Karpas-422 (cell line): ENCODE data around the gene NCKAP1. TPM values are rescaled to one million over a fixed set of nuclear protein-coding genes. Genes with fewer than 3 reads are reported as not detected.

Experiments used
- DNase-seq: peaks from one replicate; pipeline ENCODE4 v3.0.0-alpha.2; 2015
- H2AFZ ChIP-seq: fragments of 200-600 bp; sonication (generic); 2 replicates; pipeline ENCODE4 v1.6.1; 2014; ENCODE audit warnings: antibody characterized with exemption, low read length, mixed read lengths
- H3K27ac ChIP-seq: fragments of 200-600 bp; sonication (generic); 2 replicates; pipeline ENCODE4 v1.5.1; 2014; ENCODE audit warnings: mild to moderate bottlenecking, low read length, moderate library complexity
- H3K27me3 ChIP-seq: fragments of 200-600 bp; sonication (generic); 2 replicates; pipeline ENCODE4 v1.6.1; 2014; ENCODE audit warnings: low read length, mixed read lengths
- H3K36me3 ChIP-seq: fragments of 200-600 bp; sonication (generic); 2 replicates; pipeline ENCODE4 v1.6.1; 2014; ENCODE audit warnings: low read length, mixed read lengths; ENCODE audit not compliant: insufficient read depth
- H3K4me1 ChIP-seq: fragments of 200-600 bp; sonication (generic); 2 replicates; pipeline ENCODE4 v1.6.1; 2014; ENCODE audit warnings: mild to moderate bottlenecking, low read length, mixed read lengths
- H3K4me2 ChIP-seq: fragments of 200-600 bp; sonication (generic); 2 replicates; pipeline ENCODE4 v1.6.1; 2014; ENCODE audit warnings: low read length, low read depth, mild to moderate bottlenecking; ENCODE audit not compliant: poor library complexity, severe bottlenecking
- H3K4me3 ChIP-seq: fragments of 200-600 bp; sonication (generic); 2 replicates; pipeline ENCODE4 v1.5.1; 2014; ENCODE audit warnings: mild to moderate bottlenecking, antibody characterized with exemption, low read length, mixed read lengths
- H3K79me2 ChIP-seq: fragments of 200-600 bp; sonication (generic); 2 replicates; pipeline ENCODE4 v1.6.1; 2014; ENCODE audit warnings: mild to moderate bottlenecking, low read length, mixed read lengths
- H3K9ac ChIP-seq: fragments of 200-600 bp; sonication (generic); 2 replicates; pipeline ENCODE4 v1.6.0; 2014; ENCODE audit warnings: low read length
- H3K9me2 ChIP-seq: fragments of 200-600 bp; sonication (generic), shearing (Covaris generic); replicated peaks from 2 replicates; pipeline ENCODE4 v1.6.0; 2014; ENCODE audit warnings: mild to moderate bottlenecking, low read length, moderate library complexity; ENCODE audit not compliant: insufficient read depth
- H3K9me3 ChIP-seq: fragments of 300-700, 200-600 bp; sonication (generic); 2 replicates; pipeline ENCODE4 v1.6.1; 2014; ENCODE audit warnings: low read length, mixed read lengths
- H4K20me1 ChIP-seq: fragments of 200-600 bp; sonication (generic); 2 replicates; pipeline ENCODE4 v1.6.1; 2014; ENCODE audit warnings: mild to moderate bottlenecking, antibody characterized with exemption, low read length, low read depth; ENCODE audit not compliant: insufficient read depth
- total RNA-seq: library from RNA; depleted of rRNA; stranded (reverse); fragments of >200 nt; shearing (Covaris generic); gene quantifications from 2 replicates; pipeline ENCODE4 v1.2.3, GENCODE V29; 2014; ENCODE audit warnings: low replicate concordance

Gene NCKAP1
- total RNA-seq, 1 experiment from 2014 or later, result not detected

- Histone ChIP-seq H3K79me2 (no peaks in the 10 kb centered on the region), H3K27ac (no peak overlapping the region), H3K9me2 (no peaks in the 10 kb centered on the region), H3K27me3 (no peaks in the 10 kb centered on the region), H3K9me3 (no peaks in the 10 kb centered on the region), H3K36me3 (no peaks in the 10 kb centered on the region), H3K4me3 (no peak overlapping the region), H3K4me2 (no peak overlapping the region), H2AFZ (no peak overlapping the region), H4K20me1 (no peaks in the 10 kb centered on the region), H3K9ac (no peak overlapping the region), H3K4me1 (no peaks in the 10 kb centered on the region)
- DNase-seq, result no peak
Measured at GRCh38 chr2:182920631-182921056, 117.6 kb downstream of the NCKAP1 start.

GRCh38 chr2:182920089-182920488 lies 118.2 kb downstream of the NCKAP1 start:
- H3K4me2 ChIP-seq, result no peak overlapping the region
- no peak overlapping the region for H3K9ac ChIP-seq
- no peaks in the 10 kb centered on the region for H3K79me2 ChIP-seq
- no peaks in the 10 kb centered on the region for H4K20me1 ChIP-seq
- no peak overlapping the region for H3K27ac ChIP-seq
- no peak overlapping the region for H3K4me3 ChIP-seq
- H3K4me1 ChIP-seq, result no peaks in the 10 kb centered on the region
- H2AFZ ChIP-seq, result no peak overlapping the region
- H3K27me3 ChIP-seq, result no peaks in the 10 kb centered on the region
- DNase-seq, result no peak
- H3K9me2 ChIP-seq, result no peaks in the 10 kb centered on the region
- no peaks in the 10 kb centered on the region for H3K36me3 ChIP-seq
- no peaks in the 10 kb centered on the region for H3K9me3 ChIP-seq

- Histone ChIP-seq H3K4me1 (no peaks in the 10 kb centered on the region), H3K27ac (no peak overlapping the region), H4K20me1 (no peaks in the 10 kb centered on the region), H3K9me3 (no peaks in the 10 kb centered on the region), H3K4me3 (no peak overlapping the region), H3K79me2 (no peaks in the 10 kb centered on the region), H3K9me2 (no peaks in the 10 kb centered on the region), H3K27me3 (no peaks in the 10 kb centered on the region), H3K4me2 (no peak overlapping the region), H3K36me3 (no peaks in the 10 kb centered on the region), H3K9ac (no peak overlapping the region), H2AFZ (no peak overlapping the region)
- no peak for DNase-seq
Measured at GRCh38 chr2:182918961-182919652, 119.2 kb downstream of the NCKAP1 start.

GRCh38 chr2:182917924-182918323 lies 120.3 kb downstream of the NCKAP1 start:
- H3K4me1 ChIP-seq, result no peaks in the 10 kb centered on the region
- no peaks in the 10 kb centered on the region for H3K9me3 ChIP-seq
- H2AFZ ChIP-seq, result no peak overlapping the region
- H3K4me2 ChIP-seq, result no peak overlapping the region
- H3K79me2 ChIP-seq, result no peaks in the 10 kb centered on the region
- no peaks in the 10 kb centered on the region for H3K36me3 ChIP-seq
- no peak overlapping the region for H3K9ac ChIP-seq
- H3K4me3 ChIP-seq, result no peak overlapping the region
- no peak for DNase-seq
- H4K20me1 ChIP-seq, result no peaks in the 10 kb centered on the region
- H3K27me3 ChIP-seq, result no peaks in the 10 kb centered on the region
- H3K9me2 ChIP-seq, result no peaks in the 10 kb centered on the region
- H3K27ac ChIP-seq, result no peak overlapping the region

GRCh38 chr2:182916417-182916816 lies 121.8 kb downstream of the NCKAP1 start:
- Histone ChIP-seq H3K9me2 (no peaks in the 10 kb centered on the region), H3K79me2 (no peaks in the 10 kb centered on the region), H3K27me3 (no peaks in the 10 kb centered on the region), H3K4me3 (no peak overlapping the region), H3K36me3 (no peaks in the 10 kb centered on the region), H3K27ac (no peak overlapping the region), H3K9ac (no peak overlapping the region), H3K9me3 (no peaks in the 10 kb centered on the region), H3K4me2 (no peak overlapping the region), H3K4me1 (no peaks in the 10 kb centered on the region), H4K20me1 (no peaks in the 10 kb centered on the region), H2AFZ (no peak overlapping the region)
- DNase-seq, result no peak

- no peak overlapping the region for H2AFZ ChIP-seq
- H3K79me2 ChIP-seq, result no peaks in the 10 kb centered on the region
- no peaks in the 10 kb centered on the region for H4K20me1 ChIP-seq
- no peak overlapping the region for H3K9ac ChIP-seq
- H3K4me2 ChIP-seq, result no peak overlapping the region
- no peaks in the 10 kb centered on the region for H3K27me3 ChIP-seq
- no peak for DNase-seq
- no peak overlapping the region for H3K4me3 ChIP-seq
- no peak overlapping the region for H3K27ac ChIP-seq
- H3K9me3 ChIP-seq, result no peaks in the 10 kb centered on the region
- H3K4me1 ChIP-seq, result no peaks in the 10 kb centered on the region
- no peaks in the 10 kb centered on the region for H3K9me2 ChIP-seq
- no peaks in the 10 kb centered on the region for H3K36me3 ChIP-seq
Measured at GRCh38 chr2:182915369-182916326, 122.6 kb downstream of the NCKAP1 start.

GRCh38 chr2:182914852-182915251 lies 123.4 kb downstream of the NCKAP1 start:
- no peaks in the 10 kb centered on the region for H3K9me2 ChIP-seq

GRCh38 chr2:182913064-182913463 lies 125.2 kb downstream of the NCKAP1 start:
- H3K4me3 ChIP-seq, result no peak overlapping the region
- H3K27ac ChIP-seq, result no peak overlapping the region
- no peak overlapping the region for H2AFZ ChIP-seq
- no peak overlapping the region for H3K4me2 ChIP-seq
- no peaks in the 10 kb centered on the region for H3K36me3 ChIP-seq
- no peaks in the 10 kb centered on the region for H3K79me2 ChIP-seq
- no peaks in the 10 kb centered on the region for H3K4me1 ChIP-seq
- no peak overlapping the region for H3K9ac ChIP-seq
- DNase-seq, result no peak
- no peaks in the 10 kb centered on the region for H3K9me2 ChIP-seq
- H4K20me1 ChIP-seq, result no peaks in the 10 kb centered on the region
- H3K27me3 ChIP-seq, result no peaks in the 10 kb centered on the region
- H3K9me3 ChIP-seq, result no peaks in the 10 kb centered on the region

More at GRCh38 chr2:182914852-182915251, 123.4 kb downstream of the NCKAP1 start:
- Histone ChIP-seq H3K9ac (no peak overlapping the region), H2AFZ (no peak overlapping the region), H3K4me2 (no peak overlapping the region), H3K27ac (no peak overlapping the region), H3K4me1 (no peaks in the 10 kb centered on the region), H3K36me3 (no peaks in the 10 kb centered on the region), H3K79me2 (no peaks in the 10 kb centered on the region), H4K20me1 (no peaks in the 10 kb centered on the region), H3K27me3 (no peaks in the 10 kb centered on the region), H3K4me3 (no peak overlapping the region), H3K9me3 (no peaks in the 10 kb centered on the region)
- DNase-seq, result peak; percentile 42
